GM12878 (cell line): ENCODE data around the gene AAMP. TPM values are rescaled to one million over a fixed set of nuclear protein-coding genes. Genes with fewer than 3 reads are reported as not detected.

Source experiments
- FOXK2 ChIP-seq: fragments of 450-650 bp; IDR thresholded peaks from 2 replicates; pipeline ENCODE4 v1.6.1; 2017; ENCODE audit warnings: mild to moderate bottlenecking, moderate library complexity
- IRF4 ChIP-seq: IDR thresholded peaks from 2 replicates; pipeline ENCODE4 v1.6.1; 2011; ENCODE audit warnings: low read depth, low read length
- NFIC ChIP-seq: IDR thresholded peaks from 2 replicates; pipeline ENCODE4 v1.6.1; 2012; ENCODE audit warnings: low read depth, mild to moderate bottlenecking, inconsistent platforms, low read length, moderate library complexity
- NFXL1 ChIP-seq: fragments of 450-650 bp; IDR thresholded peaks from 2 replicates; pipeline ENCODE4 v1.6.1; 2017; ENCODE audit warnings: antibody characterized with exemption, mild to moderate bottlenecking, borderline replicate concordance
- NFYB ChIP-seq: IDR thresholded peaks from 2 replicates; pipeline ENCODE4 v1.6.1; 2011; ENCODE audit warnings: low read depth, mild to moderate bottlenecking, low read length, improper control_type of control experiment, moderate library complexity; ENCODE audit not compliant: insufficient read depth
- TARDBP ChIP-seq: IDR thresholded peaks from 2 replicates; pipeline ENCODE4 v1.6.1; 2016; ENCODE audit warnings: borderline replicate concordance
- TBL1XR1 ChIP-seq: IDR thresholded peaks from 2 replicates; pipeline ENCODE4 v1.6.1; 2012; ENCODE audit warnings: low read depth, low read length, improper control_type of control experiment
- polyA plus RNA-seq, 11 experiments: library from polyadenylated mRNA; depleted of rRNA in 4 of 11; unstranded in 6 of 11; stranded (reverse) in 5 of 11; fragments of >200 nt; fragmentation: Nextera tagmentation in 4 of 11; fragmentation: Illumina TruSeq in 1 of 11; extraction: Ambion mirVana in 4 of 11; extraction: Trizol in 1 of 11; gene quantifications; 1 replicate in 1 of 11; 2 replicates in 10 of 11; pipeline versions ENCODE4 v1.2.1 to v1.2.3, GENCODE V29; 2011 to 2016; ENCODE audit warnings: inconsistent platforms in 2 of 11, missing spikeins in 2 of 11, low read depth in 1 of 11
- total RNA-seq, 4 experiments: library from RNA; depleted of rRNA in 3 of 4; stranded (reverse); fragments of >200 nt in 3 of 4; fragmentation: Illumina TruSeq in 1 of 4; extraction: Trizol in 1 of 4; gene quantifications; 2 replicates each; pipeline versions ENCODE4 v1.2.1 to v1.2.3, GENCODE V29; 2013 to 2021
- TF ChIP-seq, protein P1 (sequence below): fragments of 450-650 bp; IDR thresholded peaks from 2 replicates; pipeline ENCODE4 v1.6.1; 2016; ENCODE audit warnings: mild to moderate bottlenecking
- TF ChIP-seq, protein P2 (sequence below): fragments of 450-650 bp; IDR thresholded peaks from 2 replicates; pipeline ENCODE4 v1.6.1; 2017; ENCODE audit warnings: mild to moderate bottlenecking, moderate library complexity
- TF ChIP-seq, protein P3 (sequence below), 3 experiments: IDR thresholded peaks in 2 of 3; conservative IDR thresholded peaks in 1 of 3; 2 replicates each; pipeline ENCODE4 v1.5.1; 2011; ENCODE audit warnings: low read depth in 3 of 3, low read length in 3 of 3, mild to moderate bottlenecking in 3 of 3, control low read depth in 2 of 3, moderate library complexity in 2 of 3, inconsistent platforms in 1 of 3, mixed read lengths in 1 of 3; ENCODE audit not compliant: control insufficient read depth in 2 of 3, insufficient read depth in 1 of 3; ENCODE audit errors: extremely low read depth in 1 of 3
- TF ChIP-seq, protein P4 (sequence below): fragments of 450-650 bp; formaldehyde crosslinking; IDR thresholded peaks from 2 replicates; pipeline ENCODE4 v1.4.0; 2022; ENCODE audit warnings: mild to moderate bottlenecking, moderate library complexity
- TF ChIP-seq, protein P5 (sequence below): fragments of 450-650 bp; IDR thresholded peaks from 2 replicates; pipeline ENCODE4 v1.6.1; 2017; ENCODE audit warnings: antibody characterized with exemption, mild to moderate bottlenecking, moderate library complexity

The AAMP gene
- total and polyA plus RNA-seq, 10 of the 15 experiments (the other 5 are each of a cell fraction or from before 2014, with no cell fraction given) = 4.4 to 140 (median 81.9) TPM

DNA sequence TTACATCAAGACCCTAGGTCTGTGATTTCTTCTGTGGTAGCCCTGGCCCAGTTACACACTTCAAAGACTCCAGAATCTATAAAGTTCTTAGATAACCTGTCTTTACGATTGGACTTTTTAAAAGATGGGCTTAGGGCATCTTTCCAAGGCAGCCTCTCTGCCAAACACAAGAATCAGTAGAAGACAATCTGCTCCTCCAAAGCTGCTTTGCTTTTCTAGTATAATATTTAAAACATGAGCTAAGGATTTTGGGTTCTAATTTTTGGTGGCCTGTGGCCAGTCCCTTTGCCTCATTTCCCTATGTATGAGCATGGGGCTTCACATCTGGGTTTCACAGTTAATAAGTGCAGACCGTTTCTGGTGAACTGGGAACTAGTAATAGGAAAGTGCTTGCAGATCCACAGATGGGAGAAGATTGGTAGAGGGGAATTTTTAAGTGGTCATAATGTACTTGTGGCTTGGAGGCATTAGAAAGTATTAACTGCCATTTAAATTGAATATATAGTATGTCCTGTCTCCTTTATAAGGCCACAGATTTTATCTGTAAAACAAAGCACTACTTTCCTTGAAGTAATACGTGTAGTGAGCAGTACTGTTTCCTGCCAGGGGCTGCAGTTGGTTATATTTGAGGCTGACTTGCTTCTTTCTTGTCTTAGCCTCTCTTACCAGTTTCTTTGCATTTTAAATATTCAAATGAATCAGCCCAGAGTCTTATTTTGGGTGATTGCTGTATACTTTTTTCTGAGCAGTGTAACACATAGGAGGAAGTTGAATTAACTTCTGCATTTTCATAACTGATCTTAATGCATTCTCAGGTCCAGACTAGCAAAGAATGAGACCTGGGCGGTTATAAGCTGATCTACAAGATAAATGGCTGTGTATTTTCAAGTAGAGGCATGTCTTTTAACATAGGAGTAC lies 51.4 kb downstream of the AAMP start (continued):
- TF ChIP-seq, protein P1, sequence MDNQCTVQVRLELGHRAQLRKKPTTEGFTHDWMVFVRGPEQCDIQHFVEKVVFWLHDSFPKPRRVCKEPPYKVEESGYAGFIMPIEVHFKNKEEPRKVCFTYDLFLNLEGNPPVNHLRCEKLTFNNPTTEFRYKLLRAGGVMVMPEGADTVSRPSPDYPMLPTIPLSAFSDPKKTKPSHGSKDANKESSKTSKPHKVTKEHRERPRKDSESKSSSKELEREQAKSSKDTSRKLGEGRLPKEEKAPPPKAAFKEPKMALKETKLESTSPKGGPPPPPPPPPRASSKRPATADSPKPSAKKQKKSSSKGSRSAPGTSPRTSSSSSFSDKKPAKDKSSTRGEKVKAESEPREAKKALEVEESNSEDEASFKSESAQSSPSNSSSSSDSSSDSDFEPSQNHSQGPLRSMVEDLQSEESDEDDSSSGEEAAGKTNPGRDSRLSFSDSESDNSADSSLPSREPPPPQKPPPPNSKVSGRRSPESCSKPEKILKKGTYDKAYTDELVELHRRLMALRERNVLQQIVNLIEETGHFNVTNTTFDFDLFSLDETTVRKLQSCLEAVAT = no peak
- no peak for TF ChIP-seq NFYB
- TF ChIP-seq, protein P2, sequence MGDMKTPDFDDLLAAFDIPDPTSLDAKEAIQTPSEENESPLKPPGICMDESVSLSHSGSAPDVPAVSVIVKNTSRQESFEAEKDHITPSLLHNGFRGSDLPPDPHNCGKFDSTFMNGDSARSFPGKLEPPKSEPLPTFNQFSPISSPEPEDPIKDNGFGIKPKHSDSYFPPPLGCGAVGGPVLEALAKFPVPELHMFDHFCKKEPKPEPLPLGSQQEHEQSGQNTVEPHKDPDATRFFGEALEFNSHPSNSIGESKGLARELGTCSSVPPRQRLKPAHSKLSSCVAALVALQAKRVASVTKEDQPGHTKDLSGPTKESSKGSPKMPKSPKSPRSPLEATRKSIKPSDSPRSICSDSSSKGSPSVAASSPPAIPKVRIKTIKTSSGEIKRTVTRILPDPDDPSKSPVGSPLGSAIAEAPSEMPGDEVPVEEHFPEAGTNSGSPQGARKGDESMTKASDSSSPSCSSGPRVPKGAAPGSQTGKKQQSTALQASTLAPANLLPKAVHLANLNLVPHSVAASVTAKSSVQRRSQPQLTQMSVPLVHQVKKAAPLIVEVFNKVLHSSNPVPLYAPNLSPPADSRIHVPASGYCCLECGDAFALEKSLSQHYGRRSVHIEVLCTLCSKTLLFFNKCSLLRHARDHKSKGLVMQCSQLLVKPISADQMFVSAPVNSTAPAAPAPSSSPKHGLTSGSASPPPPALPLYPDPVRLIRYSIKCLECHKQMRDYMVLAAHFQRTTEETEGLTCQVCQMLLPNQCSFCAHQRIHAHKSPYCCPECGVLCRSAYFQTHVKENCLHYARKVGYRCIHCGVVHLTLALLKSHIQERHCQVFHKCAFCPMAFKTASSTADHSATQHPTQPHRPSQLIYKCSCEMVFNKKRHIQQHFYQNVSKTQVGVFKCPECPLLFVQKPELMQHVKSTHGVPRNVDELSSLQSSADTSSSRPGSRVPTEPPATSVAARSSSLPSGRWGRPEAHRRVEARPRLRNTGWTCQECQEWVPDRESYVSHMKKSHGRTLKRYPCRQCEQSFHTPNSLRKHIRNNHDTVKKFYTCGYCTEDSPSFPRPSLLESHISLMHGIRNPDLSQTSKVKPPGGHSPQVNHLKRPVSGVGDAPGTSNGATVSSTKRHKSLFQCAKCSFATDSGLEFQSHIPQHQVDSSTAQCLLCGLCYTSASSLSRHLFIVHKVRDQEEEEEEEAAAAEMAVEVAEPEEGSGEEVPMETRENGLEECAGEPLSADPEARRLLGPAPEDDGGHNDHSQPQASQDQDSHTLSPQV = no peak
- TF ChIP-seq TARDBP = no peak
- TF ChIP-seq NFXL1 = no peak
- TF ChIP-seq NFIC = peak; percentile 35
- TF ChIP-seq, protein P3, sequence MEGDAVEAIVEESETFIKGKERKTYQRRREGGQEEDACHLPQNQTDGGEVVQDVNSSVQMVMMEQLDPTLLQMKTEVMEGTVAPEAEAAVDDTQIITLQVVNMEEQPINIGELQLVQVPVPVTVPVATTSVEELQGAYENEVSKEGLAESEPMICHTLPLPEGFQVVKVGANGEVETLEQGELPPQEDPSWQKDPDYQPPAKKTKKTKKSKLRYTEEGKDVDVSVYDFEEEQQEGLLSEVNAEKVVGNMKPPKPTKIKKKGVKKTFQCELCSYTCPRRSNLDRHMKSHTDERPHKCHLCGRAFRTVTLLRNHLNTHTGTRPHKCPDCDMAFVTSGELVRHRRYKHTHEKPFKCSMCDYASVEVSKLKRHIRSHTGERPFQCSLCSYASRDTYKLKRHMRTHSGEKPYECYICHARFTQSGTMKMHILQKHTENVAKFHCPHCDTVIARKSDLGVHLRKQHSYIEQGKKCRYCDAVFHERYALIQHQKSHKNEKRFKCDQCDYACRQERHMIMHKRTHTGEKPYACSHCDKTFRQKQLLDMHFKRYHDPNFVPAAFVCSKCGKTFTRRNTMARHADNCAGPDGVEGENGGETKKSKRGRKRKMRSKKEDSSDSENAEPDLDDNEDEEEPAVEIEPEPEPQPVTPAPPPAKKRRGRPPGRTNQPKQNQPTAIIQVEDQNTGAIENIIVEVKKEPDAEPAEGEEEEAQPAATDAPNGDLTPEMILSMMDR (IDR thresholded peaks at IDR 0.05 in 2 of 3, conservative IDR thresholded peaks at IDR 0.05 in 1 of 3; ENCODE audit: control insufficient read depth in 2 of 3, extremely low read depth in 1 of 3, insufficient read depth in 1 of 3, low read depth in 3 of 3, low read length in 3 of 3) = no peak
- TF ChIP-seq, protein P4, sequence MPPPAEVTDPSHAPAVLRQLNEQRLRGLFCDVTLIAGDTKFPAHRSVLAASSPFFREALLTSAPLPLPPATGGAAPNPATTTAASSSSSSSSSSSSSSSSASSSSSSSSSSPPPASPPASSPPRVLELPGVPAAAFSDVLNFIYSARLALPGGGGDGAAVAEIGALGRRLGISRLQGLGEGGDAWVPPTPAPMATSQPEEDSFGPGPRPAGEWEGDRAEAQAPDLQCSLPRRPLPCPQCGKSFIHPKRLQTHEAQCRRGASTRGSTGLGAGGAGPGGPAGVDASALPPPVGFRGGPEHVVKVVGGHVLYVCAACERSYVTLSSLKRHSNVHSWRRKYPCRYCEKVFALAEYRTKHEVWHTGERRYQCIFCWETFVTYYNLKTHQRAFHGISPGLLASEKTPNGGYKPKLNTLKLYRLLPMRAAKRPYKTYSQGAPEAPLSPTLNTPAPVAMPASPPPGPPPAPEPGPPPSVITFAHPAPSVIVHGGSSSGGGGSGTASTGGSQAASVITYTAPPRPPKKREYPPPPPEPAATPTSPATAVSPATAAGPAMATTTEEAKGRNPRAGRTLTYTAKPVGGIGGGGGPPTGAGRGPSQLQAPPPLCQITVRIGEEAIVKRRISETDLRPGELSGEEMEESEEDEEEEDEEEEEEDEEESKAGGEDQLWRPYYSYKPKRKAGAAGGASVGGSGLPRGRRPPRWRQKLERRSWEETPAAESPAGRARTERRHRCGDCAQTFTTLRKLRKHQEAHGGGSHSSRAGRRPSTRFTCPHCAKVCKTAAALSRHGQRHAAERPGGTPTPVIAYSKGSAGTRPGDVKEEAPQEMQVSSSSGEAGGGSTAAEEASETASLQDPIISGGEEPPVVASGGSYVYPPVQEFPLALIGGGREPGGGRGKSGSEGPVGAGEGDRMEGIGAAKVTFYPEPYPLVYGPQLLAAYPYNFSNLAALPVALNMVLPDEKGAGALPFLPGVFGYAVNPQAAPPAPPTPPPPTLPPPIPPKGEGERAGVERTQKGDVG (CRISPR knock-in tag) = no peak
- TF ChIP-seq IRF4 = no peak
- TF ChIP-seq FOXK2 = no peak
- TF ChIP-seq, protein P5, sequence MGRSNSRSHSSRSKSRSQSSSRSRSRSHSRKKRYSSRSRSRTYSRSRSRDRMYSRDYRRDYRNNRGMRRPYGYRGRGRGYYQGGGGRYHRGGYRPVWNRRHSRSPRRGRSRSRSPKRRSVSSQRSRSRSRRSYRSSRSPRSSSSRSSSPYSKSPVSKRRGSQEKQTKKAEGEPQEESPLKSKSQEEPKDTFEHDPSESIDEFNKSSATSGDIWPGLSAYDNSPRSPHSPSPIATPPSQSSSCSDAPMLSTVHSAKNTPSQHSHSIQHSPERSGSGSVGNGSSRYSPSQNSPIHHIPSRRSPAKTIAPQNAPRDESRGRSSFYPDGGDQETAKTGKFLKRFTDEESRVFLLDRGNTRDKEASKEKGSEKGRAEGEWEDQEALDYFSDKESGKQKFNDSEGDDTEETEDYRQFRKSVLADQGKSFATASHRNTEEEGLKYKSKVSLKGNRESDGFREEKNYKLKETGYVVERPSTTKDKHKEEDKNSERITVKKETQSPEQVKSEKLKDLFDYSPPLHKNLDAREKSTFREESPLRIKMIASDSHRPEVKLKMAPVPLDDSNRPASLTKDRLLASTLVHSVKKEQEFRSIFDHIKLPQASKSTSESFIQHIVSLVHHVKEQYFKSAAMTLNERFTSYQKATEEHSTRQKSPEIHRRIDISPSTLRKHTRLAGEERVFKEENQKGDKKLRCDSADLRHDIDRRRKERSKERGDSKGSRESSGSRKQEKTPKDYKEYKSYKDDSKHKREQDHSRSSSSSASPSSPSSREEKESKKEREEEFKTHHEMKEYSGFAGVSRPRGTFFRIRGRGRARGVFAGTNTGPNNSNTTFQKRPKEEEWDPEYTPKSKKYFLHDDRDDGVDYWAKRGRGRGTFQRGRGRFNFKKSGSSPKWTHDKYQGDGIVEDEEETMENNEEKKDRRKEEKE = no peak
- no peak for TF ChIP-seq TBL1XR1
